NCI-H524 treated with DMSO at 0.1 percent for 48 hours (cell line): ENCODE results near the gene PCNX1.
"Not testable (repeated sequence)": the region's sequence is repeated elsewhere in the genome, so short reads cannot be mapped to it uniquely, and the experiment has no call there.

Experiments
- DNase-seq: peaks from one replicate; lab custom pipeline; 2025; lab: John Stamatoyannopoulos, UW

The PCNX1 gene

GRCh38 chr14:71019917-71020316 is 112.7 kb downstream of the PCNX1 start:
- not testable (repeated sequence) for DNase-seq

DNA sequence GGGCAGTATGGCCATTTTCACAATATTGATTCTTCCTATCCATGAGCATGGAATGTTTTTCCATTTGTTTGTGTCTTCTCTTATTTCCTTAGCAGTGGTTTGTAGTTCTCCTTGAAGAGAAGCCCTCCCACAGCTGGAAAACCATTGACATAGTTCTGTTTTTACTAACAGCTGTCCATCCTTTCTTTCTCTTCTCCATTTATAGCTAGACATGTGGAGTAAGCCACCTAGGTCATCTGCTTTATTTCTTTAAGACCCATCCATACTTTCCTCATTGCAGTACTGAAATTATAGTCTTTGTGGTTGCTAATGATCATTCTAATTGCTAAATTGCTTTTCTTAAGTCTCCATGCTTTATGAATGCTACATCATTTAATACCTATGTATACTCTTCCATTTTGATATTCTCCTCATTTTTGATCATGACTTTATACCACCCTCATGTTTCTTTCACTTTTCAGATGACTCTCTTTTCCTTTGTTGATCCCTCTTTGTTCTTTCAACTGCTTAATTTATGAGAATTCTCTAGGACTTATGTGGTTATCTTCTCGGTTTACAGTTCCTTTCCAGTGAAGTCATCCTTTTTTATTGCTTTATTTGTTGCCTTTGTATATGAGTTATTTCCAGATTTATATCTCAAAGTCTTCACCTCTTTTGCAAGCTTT is 114.2 kb downstream of the PCNX1 start:
- DNase-seq = no peak

- no peak for DNase-seq
Measured at GRCh38 chr14:71022012-71022869, 115.0 kb downstream of the PCNX1 start.

GRCh38 chr14:71022939-71023338 is 115.7 kb downstream of the PCNX1 start:
- DNase-seq = no peak

DNA sequence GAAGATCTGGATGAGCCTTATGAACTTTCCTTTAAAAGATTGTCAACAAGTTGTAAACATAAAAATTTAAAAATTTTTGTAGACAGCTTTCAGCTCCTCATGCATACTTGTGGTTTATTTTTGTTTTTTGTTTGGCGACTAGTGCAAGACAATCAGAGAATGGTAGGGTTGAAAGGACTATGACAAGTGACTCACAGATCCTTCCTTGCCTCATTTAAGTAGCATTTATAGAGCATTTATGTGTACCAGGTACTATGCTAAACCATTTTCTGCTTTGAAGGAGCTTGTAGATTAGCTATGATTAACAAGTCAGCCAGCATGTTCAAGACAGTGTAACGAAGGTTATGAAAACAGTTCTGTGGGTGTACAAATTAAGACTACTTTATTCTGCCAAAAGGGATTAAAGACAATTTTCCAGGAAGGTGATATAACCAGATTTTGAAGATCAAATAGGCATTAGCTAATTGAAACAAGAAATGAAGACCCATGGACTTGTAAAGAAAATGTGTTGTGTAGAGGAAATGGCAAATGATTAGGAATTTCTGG is 122.0 kb downstream of the PCNX1 start:
- no peak for DNase-seq

- no peak for DNase-seq
Measured at GRCh38 chr14:71031000-71031399, 123.7 kb downstream of the PCNX1 start.

DNA sequence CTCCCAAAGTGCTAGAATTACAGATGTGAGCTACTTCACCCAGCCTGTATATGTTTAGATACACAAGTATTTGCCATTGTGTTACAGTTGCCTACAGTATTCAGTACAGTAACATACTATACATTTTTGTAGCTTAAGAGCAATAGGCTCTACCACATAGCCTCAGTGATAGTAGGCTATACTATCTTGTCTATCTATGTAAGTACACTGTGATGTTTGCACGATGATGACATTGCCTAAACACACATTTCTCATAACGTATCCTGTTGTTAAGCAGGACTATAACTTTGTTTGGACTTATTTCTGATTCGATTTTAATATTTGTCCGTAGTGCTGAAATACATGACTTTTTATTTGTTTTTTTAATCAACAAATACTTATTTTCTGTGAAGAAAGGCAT is 129.2 kb downstream of the PCNX1 start:
- no peak for DNase-seq

- DNase-seq = no peak
Measured at GRCh38 chr14:71048393-71048792, 141.1 kb downstream of the PCNX1 start.

- no peak for DNase-seq
Measured at GRCh38 chr14:71049435-71050133, 142.3 kb downstream of the PCNX1 start.

DNA sequence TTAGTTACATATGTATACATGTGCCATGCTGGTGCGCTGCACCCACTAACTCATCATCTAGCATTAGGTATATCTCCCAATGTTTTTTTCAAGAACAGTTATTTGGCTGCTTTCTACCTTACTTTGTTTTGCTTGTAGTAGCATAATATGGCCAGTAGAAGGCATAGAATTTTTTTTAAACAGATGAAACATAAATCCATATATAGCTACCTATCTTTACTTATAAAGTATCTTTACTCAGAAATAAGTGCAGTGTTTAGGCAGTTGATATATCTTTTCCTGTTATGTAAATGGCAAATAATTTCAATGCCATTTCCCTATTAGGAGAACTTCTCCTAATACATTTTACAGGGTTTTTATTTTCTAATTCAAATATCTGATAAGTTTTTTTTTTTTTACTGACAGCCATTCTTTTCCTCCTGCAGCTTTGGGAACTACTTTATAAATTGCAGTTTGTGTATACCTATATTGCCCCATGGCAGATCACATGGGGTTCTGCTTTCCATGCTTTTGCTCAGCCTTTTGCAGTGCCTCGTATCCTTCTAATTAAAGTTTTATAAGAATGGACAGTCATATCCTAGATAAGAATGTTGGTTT is 143.1 kb downstream of the PCNX1 start:
- no peak for DNase-seq

- DNase-seq = no peak
Measured at GRCh38 chr14:71054706-71055105, 147.4 kb downstream of the PCNX1 start.

- no peak for DNase-seq
Measured at GRCh38 chr14:71056168-71056567, 148.9 kb downstream of the PCNX1 start.

GRCh38 chr14:71060274-71060673 is 153.0 kb downstream of the PCNX1 start:
- no peak for DNase-seq

GRCh38 chr14:71060825-71061455 is 153.7 kb downstream of the PCNX1 start:
- no peak for DNase-seq

GRCh38 chr14:71061458-71061857 is 154.2 kb downstream of the PCNX1 start:
- no peak for DNase-seq

- no peak for DNase-seq
Measured at GRCh38 chr14:71062581-71063303, 155.5 kb downstream of the PCNX1 start.

DNA sequence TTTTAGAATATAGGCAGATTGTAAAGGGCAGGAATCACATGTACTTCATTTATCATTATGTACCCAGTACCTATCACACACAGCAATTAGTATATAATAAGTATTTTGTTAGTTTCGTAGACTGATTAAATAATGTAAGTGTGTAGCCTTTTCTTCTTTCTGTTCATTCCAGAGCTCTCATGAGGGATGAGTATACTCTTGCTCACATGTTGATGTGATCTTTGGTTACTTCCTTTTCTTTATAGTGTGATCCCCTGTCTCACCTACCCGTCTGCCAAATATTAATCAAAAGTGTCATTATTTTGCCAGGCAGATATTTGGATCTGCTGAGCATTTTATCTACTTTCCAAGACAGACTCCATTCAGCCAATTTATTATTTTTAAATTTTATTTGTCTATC is 156.1 kb downstream of the PCNX1 start:
- DNase-seq = no peak

DNA sequence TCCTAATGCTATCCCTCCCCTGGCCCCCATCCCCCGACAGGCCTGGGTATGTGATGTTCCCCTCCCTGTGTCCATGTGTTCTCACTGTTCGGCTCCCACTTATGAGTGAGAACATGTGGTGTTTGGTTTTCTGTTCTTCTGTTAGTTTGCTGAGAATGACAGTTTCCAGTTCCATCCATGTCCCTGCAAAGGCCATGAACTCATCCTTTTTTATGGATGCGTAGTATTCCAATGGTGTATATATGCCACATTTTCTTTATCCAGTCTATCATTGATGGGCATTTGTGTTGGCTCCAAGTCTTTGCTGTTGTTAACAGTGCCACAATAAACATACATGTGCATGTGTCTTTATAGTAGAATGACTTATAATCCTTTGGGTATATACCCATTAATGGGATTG is 157.5 kb downstream of the PCNX1 start:
- not testable (repeated sequence) for DNase-seq

- DNase-seq = no peak
Measured at GRCh38 chr14:71070169-71070568, 162.9 kb downstream of the PCNX1 start.

DNA sequence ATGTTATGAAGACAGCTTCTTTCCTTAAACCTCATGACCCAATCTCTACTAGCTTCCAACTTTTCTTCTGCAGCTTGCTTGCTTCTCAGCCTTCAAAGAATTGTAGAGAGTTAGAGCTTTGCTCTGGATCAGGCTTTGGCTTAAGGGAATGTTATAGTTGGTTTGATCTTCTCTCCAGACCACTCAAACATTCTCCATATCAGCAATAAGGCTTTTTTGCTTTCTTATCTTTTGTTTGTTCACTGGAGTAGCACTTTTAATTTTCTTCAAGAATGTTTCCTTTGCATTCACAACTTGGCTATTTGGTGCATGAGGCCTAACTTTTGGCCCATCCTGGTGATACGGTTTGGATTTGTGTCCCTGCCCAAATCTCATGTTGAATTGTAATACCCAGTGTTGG is 163.8 kb downstream of the PCNX1 start:
- DNase-seq = no peak
